A673 (cell line): ENCODE data around the gene ADRA1B.

Experiments
- EZH2 ChIP-seq: fragments of 200-600 bp; sonication (generic); IDR thresholded peaks from 2 replicates; pipeline ENCODE4 v1.6.1; 2017; ENCODE audit warnings: borderline replicate concordance, low read depth, mild to moderate bottlenecking, mixed read lengths, antibody characterized with exemption, low read length; ENCODE audit not compliant: poor library complexity, severe bottlenecking
- TF ChIP-seq, protein P1 (sequence below): fragments of 300-800, 200-600 bp; sonication (generic); conservative IDR thresholded peaks from 2 replicates; pipeline ENCODE4 v1.5.1; 2017; ENCODE audit warnings: low read depth, mild to moderate bottlenecking, antibody characterized with exemption, low read length, moderate library complexity, mixed read lengths

DNA sequence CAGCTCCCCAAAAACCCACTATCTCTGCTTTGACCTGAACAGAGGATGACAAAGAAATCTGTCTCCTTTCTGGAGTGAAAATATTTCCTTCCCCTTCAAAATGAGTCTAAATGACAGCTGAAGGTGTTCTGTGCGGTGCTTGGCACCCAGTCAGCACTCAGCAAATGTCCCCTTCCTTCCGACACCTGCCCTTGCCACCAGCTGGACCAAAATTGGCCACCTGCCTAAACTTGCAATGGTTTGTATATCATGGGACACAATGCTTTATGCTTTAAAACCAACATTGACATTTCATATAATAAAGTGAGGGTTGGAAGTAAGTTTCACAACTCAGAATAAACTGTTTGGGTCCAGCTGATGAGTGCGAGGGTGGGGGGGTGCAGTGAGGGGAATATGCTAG, 85.2 kb downstream of the ADRA1B start:
- TF ChIP-seq, protein P1, sequence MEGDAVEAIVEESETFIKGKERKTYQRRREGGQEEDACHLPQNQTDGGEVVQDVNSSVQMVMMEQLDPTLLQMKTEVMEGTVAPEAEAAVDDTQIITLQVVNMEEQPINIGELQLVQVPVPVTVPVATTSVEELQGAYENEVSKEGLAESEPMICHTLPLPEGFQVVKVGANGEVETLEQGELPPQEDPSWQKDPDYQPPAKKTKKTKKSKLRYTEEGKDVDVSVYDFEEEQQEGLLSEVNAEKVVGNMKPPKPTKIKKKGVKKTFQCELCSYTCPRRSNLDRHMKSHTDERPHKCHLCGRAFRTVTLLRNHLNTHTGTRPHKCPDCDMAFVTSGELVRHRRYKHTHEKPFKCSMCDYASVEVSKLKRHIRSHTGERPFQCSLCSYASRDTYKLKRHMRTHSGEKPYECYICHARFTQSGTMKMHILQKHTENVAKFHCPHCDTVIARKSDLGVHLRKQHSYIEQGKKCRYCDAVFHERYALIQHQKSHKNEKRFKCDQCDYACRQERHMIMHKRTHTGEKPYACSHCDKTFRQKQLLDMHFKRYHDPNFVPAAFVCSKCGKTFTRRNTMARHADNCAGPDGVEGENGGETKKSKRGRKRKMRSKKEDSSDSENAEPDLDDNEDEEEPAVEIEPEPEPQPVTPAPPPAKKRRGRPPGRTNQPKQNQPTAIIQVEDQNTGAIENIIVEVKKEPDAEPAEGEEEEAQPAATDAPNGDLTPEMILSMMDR, result no peak
- no peak for TF ChIP-seq EZH2
